Activated CD4-positive, alpha-beta T cell treated with anti-CD3 and anti-CD28 coated beads, Interleukin-2, amount 50 U/mL, for 1 hour (primary cell): Measurements from ENCODE around the gene TSPAN5.

Experiments used
- DNase-seq: peaks from one replicate; pipeline ENCODE4 v3.0.0-alpha.2; 2020

Gene TSPAN5

GRCh38 chr4:98672583-98673287, 14.3 kb upstream of the TSPAN5 start:
- no peak for DNase-seq

- DNase-seq = no peak
These were observed 12.7 kb upstream of the TSPAN5 start for GRCh38 chr4:98671131-98671530.

- DNase-seq = no peak
These were observed 11.8 kb upstream of the TSPAN5 start for GRCh38 chr4:98670186-98670585.

GRCh38 chr4:98669577-98669976, 11.2 kb upstream of the TSPAN5 start:
- no peak for DNase-seq

- DNase-seq = no peak
These were observed 6.5 kb upstream of the TSPAN5 start for GRCh38 chr4:98664959-98665358.

GRCh38 chr4:98663226-98664006, 5.0 kb upstream of the TSPAN5 start:
- peak; percentile 32 for DNase-seq

GRCh38 chr4:98662626-98663225, 4.3 kb upstream of the TSPAN5 start:
- peak; percentile 32 for DNase-seq

GRCh38 chr4:98662055-98662453, 3.6 kb upstream of the TSPAN5 start:
- DNase-seq = no peak

GRCh38 chr4:98661371-98662054, 3.1 kb upstream of the TSPAN5 start:
- DNase-seq = no peak

- no peak for DNase-seq
These were observed 1.5 kb upstream of the TSPAN5 start for GRCh38 chr4:98659741-98660462.

GRCh38 chr4:98659106-98659592, 738 bp upstream of the TSPAN5 start:
- DNase-seq = no peak

GRCh38 chr4:98657531-98658286, 702 bp downstream of the TSPAN5 start:
- DNase-seq = peak; percentile 23

GRCh38 chr4:98656886-98657285, 1.5 kb downstream of the TSPAN5 start:
- DNase-seq = no peak

GRCh38 chr4:98656443-98656842, 2.0 kb downstream of the TSPAN5 start:
- DNase-seq = no peak

- no peak for DNase-seq
These were observed 4.2 kb downstream of the TSPAN5 start for GRCh38 chr4:98653890-98654867.

- no peak for DNase-seq
These were observed 5.4 kb downstream of the TSPAN5 start for GRCh38 chr4:98652996-98653395.

GRCh38 chr4:98648602-98649001, 9.8 kb downstream of the TSPAN5 start:
- DNase-seq = no peak

GRCh38 chr4:98646422-98646821, 12.0 kb downstream of the TSPAN5 start:
- DNase-seq = no peak

GRCh38 chr4:98645527-98645926, 12.9 kb downstream of the TSPAN5 start:
- DNase-seq = no peak

- no peak for DNase-seq
These were observed 14.7 kb downstream of the TSPAN5 start for GRCh38 chr4:98643755-98644154.
